HL-60 (cell line): ENCODE measurements around the gene ACVR1.

Experiments used
- DNase-seq, 2 experiments: peaks; one replicate each; pipeline ENCODE4 v3.0.0-alpha.2; 2010 to 2020; ENCODE audit warnings: low read depth in 1 of 2, low spot score in 1 of 2
- H3K27ac ChIP-seq: fragments of 250-450 bp; sonication (Bioruptor Pico); replicated peaks from 2 replicates; pipeline ENCODE4 v1.5.1; 2020; ENCODE audit warnings: mild to moderate bottlenecking, moderate library complexity
- H3K27me3 ChIP-seq: fragments of 250-450 bp; sonication (Bioruptor Pico); 2 replicates; pipeline ENCODE4 v1.5.1; 2021; ENCODE audit warnings: mild to moderate bottlenecking, moderate library complexity; ENCODE audit not compliant: insufficient read depth, poor library complexity, severe bottlenecking
- H3K4me3 ChIP-seq: replicated peaks from 2 replicates; pipeline ENCODE4 v1.5.1; 2011; ENCODE audit warnings: mild to moderate bottlenecking, control low read depth, low read length; ENCODE audit not compliant: insufficient read depth
- CTCF ChIP-seq: IDR thresholded peaks from one replicate; pipeline ENCODE4 v1.5.1; 2011; ENCODE audit warnings: low read length, control low read depth, inconsistent platforms; ENCODE audit not compliant: insufficient read depth
- GABPA ChIP-seq: IDR thresholded peaks from 2 replicates; pipeline ENCODE4 v1.6.1; 2012; ENCODE audit warnings: low read depth
- POLR2AphosphoS5 ChIP-seq: IDR thresholded peaks from 2 replicates; pipeline ENCODE4 v1.6.1; 2012; ENCODE audit warnings: low read depth
- REST ChIP-seq: IDR thresholded peaks from 2 replicates; pipeline ENCODE4 v1.6.1; 2012; ENCODE audit warnings: low read depth; ENCODE audit not compliant: insufficient replicate concordance
- SPI1 ChIP-seq: IDR thresholded peaks from 2 replicates; pipeline ENCODE4 v1.6.1; 2012; ENCODE audit warnings: low read depth, mild to moderate bottlenecking, borderline replicate concordance

The ACVR1 gene

GRCh38 chr2:157699806-157700205 lies 176.3 kb downstream of the ACVR1 start:
- H3K27me3 ChIP-seq, result no peaks in the 10 kb centered on the region
- TF ChIP-seq REST, result no peak
- no peak for TF ChIP-seq GABPA
- no peak for TF ChIP-seq SPI1
- TF ChIP-seq POLR2AphosphoS5, result no peak
- TF ChIP-seq CTCF, result no peak
- no peak overlapping the region for H3K27ac ChIP-seq
- no peak overlapping the region for H3K4me3 ChIP-seq
- no peak for DNase-seq

DNA sequence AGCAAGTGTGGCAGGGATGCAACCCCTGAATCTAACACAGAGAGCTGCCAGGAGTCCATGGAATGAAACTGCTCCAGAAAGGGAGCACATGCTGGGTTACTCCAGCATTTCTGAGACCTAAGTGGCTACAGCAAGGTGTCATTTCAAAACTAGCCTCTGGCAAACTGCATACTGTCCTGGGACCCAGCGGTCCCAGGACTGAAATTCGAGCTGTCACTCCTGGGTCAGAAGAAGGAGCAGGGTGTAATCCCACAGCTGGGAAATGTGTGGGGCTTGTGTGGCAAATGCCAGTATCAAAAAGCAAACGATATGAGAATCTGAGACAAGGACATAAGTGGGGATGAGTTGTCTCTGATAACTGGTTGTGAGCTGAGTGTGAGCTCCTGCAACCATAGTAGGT lies 177.1 kb downstream of the ACVR1 start:
- DNase-seq, result no peak
- H3K27ac ChIP-seq, result no peak overlapping the region
- H3K27me3 ChIP-seq, result no peaks in the 10 kb centered on the region
- no peak overlapping the region for H3K4me3 ChIP-seq
- no peak for TF ChIP-seq GABPA
- TF ChIP-seq POLR2AphosphoS5, result no peak
- no peak for TF ChIP-seq REST
- no peak for TF ChIP-seq CTCF
- TF ChIP-seq SPI1, result no peak

DNA sequence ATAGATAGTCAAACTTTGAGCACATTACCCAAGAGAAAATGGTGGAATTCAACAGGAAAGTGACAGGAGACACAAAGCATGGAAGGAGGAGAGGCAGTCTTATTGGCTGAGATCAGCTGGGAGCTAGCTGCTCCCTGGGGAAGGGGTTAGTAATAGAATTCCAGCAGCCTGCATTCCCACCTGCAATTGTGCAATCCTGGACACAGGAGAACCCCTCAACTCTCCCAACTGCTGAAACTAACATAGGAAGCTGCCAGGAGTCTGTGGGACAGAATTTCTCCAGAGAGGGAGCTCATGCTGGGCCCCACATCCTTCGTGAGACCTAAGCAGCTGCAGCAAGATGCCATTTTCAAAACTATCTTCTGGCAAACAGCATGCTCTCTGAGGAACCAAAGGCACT lies 177.7 kb downstream of the ACVR1 start:
- H3K4me3 ChIP-seq, result no peak overlapping the region
- TF ChIP-seq POLR2AphosphoS5, result no peak
- no peak for TF ChIP-seq SPI1
- TF ChIP-seq CTCF, result no peak
- no peak for TF ChIP-seq GABPA
- TF ChIP-seq REST, result no peak
- H3K27me3 ChIP-seq, result no peaks in the 10 kb centered on the region
- H3K27ac ChIP-seq, result no peak overlapping the region
- DNase-seq, result no peak
